Epithelial cell of esophagus (primary cell): ENCODE results near the gene CST2.
"Not testable (repeated sequence)": the region's sequence is repeated elsewhere in the genome, so short reads cannot be mapped to it uniquely, and the experiment has no call there.

Experiments
- DNase-seq: peaks from one replicate; pipeline ENCODE4 v3.0.0; 2010; ENCODE audit warnings: low read depth
- H3K4me3 ChIP-seq: 2 replicates; pipeline ENCODE4 v1.5.1; 2011; ENCODE audit warnings: mild to moderate bottlenecking, low read length, control low read depth
- TF ChIP-seq, protein P1 (sequence below): IDR thresholded peaks from 2 replicates; pipeline ENCODE4 v1.5.1; 2011; ENCODE audit warnings: low read depth, mild to moderate bottlenecking, low read length, control low read depth, inconsistent platforms; ENCODE audit not compliant: insufficient read depth; ENCODE audit errors: missing control alignments

The CST2 gene

DNA sequence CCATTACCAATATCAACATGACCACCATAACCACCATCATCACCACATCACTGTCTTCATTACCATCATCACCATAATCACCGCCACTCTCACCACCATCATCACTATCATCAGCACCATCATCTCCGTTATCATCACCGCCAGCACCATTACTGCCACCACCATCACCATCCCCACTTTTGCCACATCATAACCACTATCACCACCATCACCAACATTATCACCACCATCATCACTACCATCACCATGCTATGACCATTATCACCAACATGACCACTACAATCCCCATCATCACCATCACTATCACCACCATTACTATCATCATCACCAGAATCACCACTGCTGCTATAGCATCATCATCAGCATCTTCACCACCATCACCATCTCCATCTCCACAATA, 25.7 kb downstream of the CST2 start:
- no peak overlapping the region for H3K4me3 ChIP-seq
- TF ChIP-seq, protein P1, sequence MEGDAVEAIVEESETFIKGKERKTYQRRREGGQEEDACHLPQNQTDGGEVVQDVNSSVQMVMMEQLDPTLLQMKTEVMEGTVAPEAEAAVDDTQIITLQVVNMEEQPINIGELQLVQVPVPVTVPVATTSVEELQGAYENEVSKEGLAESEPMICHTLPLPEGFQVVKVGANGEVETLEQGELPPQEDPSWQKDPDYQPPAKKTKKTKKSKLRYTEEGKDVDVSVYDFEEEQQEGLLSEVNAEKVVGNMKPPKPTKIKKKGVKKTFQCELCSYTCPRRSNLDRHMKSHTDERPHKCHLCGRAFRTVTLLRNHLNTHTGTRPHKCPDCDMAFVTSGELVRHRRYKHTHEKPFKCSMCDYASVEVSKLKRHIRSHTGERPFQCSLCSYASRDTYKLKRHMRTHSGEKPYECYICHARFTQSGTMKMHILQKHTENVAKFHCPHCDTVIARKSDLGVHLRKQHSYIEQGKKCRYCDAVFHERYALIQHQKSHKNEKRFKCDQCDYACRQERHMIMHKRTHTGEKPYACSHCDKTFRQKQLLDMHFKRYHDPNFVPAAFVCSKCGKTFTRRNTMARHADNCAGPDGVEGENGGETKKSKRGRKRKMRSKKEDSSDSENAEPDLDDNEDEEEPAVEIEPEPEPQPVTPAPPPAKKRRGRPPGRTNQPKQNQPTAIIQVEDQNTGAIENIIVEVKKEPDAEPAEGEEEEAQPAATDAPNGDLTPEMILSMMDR, result no peak
- no peak for DNase-seq

DNA sequence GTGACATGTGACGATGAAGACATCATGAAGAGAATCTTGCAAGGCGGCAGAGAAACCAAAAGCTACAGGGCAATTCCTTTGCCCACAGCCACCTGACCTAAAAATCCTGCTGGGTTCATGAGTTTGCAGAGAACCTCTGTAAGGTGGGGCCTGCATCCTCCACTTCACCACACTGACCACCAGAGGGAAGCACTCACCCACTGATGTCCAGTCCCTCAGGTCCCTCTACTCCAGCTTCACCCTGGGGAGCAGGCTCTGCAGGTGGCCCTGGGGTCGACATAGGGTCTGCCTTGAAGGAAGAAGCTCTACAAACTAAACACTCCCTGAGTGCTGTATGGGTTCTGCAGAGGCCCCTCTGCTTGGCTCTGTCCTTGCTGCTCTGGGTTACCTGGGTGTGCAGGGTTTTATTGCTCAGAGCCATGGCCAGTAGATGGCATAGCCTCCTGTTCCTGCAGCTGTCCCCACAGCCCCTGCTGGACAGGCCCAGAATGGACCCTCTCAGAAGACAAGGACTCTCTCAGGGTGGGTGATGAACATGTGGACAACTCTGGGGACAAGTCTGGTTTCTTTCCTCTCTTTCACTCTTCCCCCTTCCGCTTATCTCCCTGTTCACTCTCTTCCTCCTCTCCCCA, 27.2 kb downstream of the CST2 start:
- TF ChIP-seq, protein P1, result peak; percentile 38
- not testable (repeated sequence) for H3K4me3 ChIP-seq
- DNase-seq, result peak; percentile 24

DNA sequence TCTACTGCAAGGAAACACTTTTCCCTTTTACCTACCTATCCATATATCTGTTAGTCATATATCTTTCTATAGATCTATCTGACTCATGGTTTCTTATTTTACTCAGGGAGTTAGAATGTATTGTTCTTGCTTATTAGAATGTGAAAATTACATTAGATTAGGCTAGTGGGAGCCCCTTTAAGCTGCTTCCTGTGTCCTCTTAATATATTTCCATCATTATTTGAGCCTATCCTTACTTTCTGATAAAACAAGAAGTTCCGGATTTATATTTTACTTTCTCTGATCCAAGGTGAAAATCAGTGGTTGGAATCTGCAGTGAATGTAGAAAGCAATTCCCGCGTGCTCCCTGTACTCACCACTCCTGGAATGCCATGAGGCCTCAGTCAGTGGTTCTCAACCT, 31.0 kb downstream of the CST2 start:
- no peak overlapping the region for H3K4me3 ChIP-seq
- TF ChIP-seq, protein P1, result no peak
- no peak for DNase-seq

DNA sequence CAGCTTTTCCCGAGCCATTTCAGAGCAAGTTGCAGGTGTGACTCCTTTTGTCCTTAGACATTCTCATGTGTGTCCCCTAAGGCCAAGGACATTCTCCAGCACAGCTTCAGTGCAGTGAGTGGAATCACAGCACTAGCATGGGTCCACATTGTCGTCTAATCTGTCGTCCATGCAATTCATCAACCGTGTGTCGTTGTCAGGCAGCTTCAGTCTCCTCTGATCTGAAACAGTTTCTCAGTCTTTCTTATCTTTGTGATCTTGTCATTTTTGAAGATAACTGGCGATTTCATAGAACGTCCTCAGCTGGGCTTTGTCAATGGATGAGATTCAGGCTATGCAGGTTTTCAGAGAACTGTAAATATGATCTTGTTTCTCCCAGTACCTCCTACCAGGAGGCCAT, 31.7 kb downstream of the CST2 start:
- no peak overlapping the region for H3K4me3 ChIP-seq
- TF ChIP-seq, protein P1, result no peak
- no peak for DNase-seq

DNA sequence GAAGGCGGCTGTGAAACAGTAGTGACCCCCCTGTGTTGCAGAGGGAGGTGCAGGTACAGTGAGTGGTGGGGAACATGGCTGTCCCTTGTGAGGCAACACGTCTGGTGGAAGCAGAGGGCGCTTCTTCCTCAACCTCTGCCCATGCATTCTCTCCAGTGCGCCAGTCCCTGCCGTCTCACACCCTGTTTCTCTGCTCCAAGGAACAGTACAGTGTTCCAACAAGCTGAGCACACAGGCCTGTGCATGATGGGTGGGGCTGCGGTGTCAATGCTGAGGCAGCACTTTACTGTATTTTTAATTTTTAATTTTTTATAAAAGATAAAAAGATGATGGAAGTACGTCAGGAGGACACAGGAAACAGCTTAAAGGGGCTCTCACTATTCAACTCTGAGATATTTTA, 32.5 kb downstream of the CST2 start:
- no peak overlapping the region for H3K4me3 ChIP-seq
- no peak for DNase-seq
- TF ChIP-seq, protein P1, result no peak

DNA sequence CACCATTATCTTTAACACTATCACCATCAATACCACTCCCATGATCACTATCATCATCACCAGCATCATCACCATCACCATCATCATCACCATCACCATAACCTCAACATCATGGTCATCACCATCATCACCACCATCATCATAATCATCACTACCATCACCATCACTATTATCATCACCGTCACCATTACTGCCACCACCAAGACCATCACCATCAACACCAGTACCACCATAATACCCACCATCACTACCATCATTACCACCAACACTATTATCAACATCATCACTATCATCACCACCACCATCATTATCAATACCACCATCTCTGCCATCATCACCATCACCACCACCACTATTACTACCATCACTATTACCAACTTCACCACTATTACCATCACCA, 43.1 kb downstream of the CST2 start:
- TF ChIP-seq, protein P1, result no peak
- no peak overlapping the region for H3K4me3 ChIP-seq
- no peak for DNase-seq

DNA sequence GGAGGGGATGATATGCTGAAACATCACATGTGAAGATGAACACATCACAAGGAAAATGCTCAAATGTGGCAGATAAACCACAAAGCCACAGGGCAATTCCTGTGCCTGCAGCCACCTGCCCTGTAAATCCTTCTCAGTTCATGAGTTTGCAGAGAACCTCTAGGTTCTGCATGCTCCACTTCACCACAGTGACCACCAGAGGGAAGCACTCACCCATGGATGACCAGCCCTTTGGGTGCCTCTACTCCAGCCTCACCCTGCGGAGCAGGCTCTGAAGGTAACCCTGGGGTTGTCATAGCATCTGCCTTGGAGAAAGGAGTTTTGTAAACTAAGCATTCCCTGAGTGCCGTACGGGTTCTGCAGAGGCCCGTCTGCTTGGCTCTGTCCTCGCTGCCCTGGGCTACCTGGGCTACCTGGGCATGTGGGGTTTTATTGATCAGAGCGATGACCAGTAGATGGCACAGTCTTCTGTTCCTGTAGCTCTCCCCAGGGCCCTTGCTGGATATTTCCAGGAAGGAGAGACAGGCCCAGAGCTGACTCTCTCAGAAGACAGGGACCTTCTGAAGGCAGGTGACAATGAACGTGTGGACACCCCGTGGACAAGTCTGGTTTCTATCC, 44.1 kb downstream of the CST2 start:
- TF ChIP-seq, protein P1, result peak; percentile 51
- no peak overlapping the region for H3K4me3 ChIP-seq
- DNase-seq, result peak; percentile 31

DNA sequence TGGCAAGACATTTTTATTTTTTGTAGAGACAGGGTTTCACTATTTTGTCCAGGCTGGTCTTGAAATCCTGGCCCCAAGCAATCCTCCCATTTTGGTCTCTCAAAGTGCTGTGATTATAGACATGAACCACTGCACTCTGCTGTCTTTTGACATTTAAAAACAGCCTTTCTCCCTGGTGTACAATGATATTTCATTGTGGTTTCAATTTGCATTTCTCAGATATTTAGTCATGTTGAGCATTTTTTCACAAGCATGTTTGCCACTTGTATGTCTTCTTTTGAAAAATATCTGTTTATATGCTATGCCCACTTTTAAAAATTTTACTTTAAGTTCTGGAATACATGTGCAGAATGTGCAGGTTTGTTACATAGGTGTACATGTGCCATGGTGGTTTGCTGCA, 47.9 kb downstream of the CST2 start:
- not testable (repeated sequence) for DNase-seq, H3K4me3 ChIP-seq

DNA sequence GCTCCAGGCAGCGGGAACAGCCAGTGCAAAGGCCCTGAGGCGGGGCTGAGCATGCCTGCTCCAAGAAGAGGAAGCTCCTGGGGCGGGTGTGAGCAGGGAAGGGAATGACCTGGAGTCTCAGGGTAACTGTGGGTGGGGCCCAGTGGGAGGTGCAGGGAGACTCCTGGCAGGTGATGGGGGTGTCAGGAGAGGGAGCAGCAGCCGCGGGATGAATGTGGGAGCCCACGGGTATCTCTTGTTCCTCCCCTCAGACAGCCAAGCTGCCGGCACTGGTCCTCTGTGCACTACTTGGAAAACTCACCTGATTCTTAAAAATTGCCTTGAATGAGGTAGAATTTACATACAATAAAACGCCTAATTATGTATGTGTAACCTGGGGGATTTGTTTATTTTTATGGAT, 49.1 kb downstream of the CST2 start:
- DNase-seq, H3K4me3 ChIP-seq: not testable (repeated sequence)
